HCT116 (cell line): Measurements from ENCODE around the gene SNX3. TPM values are rescaled to one million over a fixed set of nuclear protein-coding genes. Genes with fewer than 3 reads are reported as not detected.

Experiments
- ATAC-seq: fragments of 200-7000 bp; cut with Tn5 transposase; 2 replicates; pipeline ENCODE4 v1.9.1; 2020; ENCODE audit warnings: mild to moderate bottlenecking, moderate library complexity
- BruUV-seq: library from RNA; stranded (reverse); fragments of 400-500 nt; replicated peaks from 2 replicates; lab custom pipeline; 2021; lab: Mats Ljungman, UMichigan
- CTCF ChIA-PET: fragments of 300-600 bp; sonication (Branson Sonifier 250); formaldehyde crosslinking; loops from one replicate; lab custom pipeline; 2021; ENCODE audit warnings: antibody characterized with exemption; lab: Charles Lee
- POLR2A ChIA-PET: fragments of 300-600, 350-600 bp; sonication (Branson Sonifier 250); formaldehyde crosslinking; loops from one replicate; lab custom pipeline; 2021; ENCODE audit warnings: antibody characterized with exemption; lab: Charles Lee
- RAD21 ChIA-PET, 2 experiments: fragments of 300-600 bp; sonication (Branson Sonifier 250); formaldehyde crosslinking; loops; one replicate each; lab custom pipeline; 2023; ENCODE audit warnings: low total read pairs in 2 of 2; ENCODE audit not compliant: uncharacterized antibody in 2 of 2, unreplicated experiment in 2 of 2, low non-redundant PET in 1 of 2; lab: Charles Lee
- DNase-seq: peaks from one replicate; pipeline ENCODE4 v3.0.0-alpha.2; 2010; ENCODE audit warnings: low read depth, low spot score
- H2AFZ ChIP-seq: fragments of 200-600 bp; shearing (Covaris generic), sonication (generic); 2 replicates; pipeline ENCODE4 v1.6.1; 2017; ENCODE audit warnings: low read depth, mixed run types, mixed read lengths, antibody characterized with exemption, low read length; ENCODE audit not compliant: poor library complexity, severe bottlenecking
- H3K27ac ChIP-seq: 2 replicates; pipeline ENCODE4 v1.5.1; 2012; ENCODE audit warnings: low read depth, low read length
- H3K27me3 ChIP-seq: fragments of 200-600 bp; sonication (generic); 2 replicates; pipeline ENCODE4 v1.6.1; 2016; ENCODE audit warnings: mixed run types, low read length, mixed read lengths; ENCODE audit not compliant: insufficient read depth
- H3K36me3 ChIP-seq, 2 experiments: fragments of 200-500 bp in 1 of 2; fragments of 200-600 bp in 1 of 2; sonication (Bioruptor generic) in 1 of 2; sonication (generic) in 1 of 2; 2 replicates each; pipeline versions ENCODE4 v1.5.1 to v1.6.1; 2014 to 2016; ENCODE audit warnings: low read length in 2 of 2, inconsistent platforms in 1 of 2, mixed read lengths in 1 of 2, mixed run types in 1 of 2; ENCODE audit not compliant: insufficient read depth in 2 of 2, control insufficient read depth in 1 of 2
- H3K4me1 ChIP-seq, 2 experiments: fragments of 200-600 bp in 1 of 2; sonication (generic) in 1 of 2; 2 replicates each; pipeline versions ENCODE4 v1.5.1 to v1.6.1; 2012 to 2017; ENCODE audit warnings: low read length in 2 of 2, inconsistent platforms in 1 of 2, mild to moderate bottlenecking in 1 of 2, mixed read lengths in 1 of 2, mixed run types in 1 of 2, moderate library complexity in 1 of 2; ENCODE audit not compliant: insufficient read depth in 2 of 2, control insufficient read depth in 1 of 2
- H3K4me2 ChIP-seq: fragments of 200-600 bp; sonication (generic); 2 replicates; pipeline ENCODE4 v1.6.1; 2017; ENCODE audit warnings: mixed run types, low read length, mixed read lengths
- H3K4me3 ChIP-seq, 2 experiments: fragments of 200-600 bp in 1 of 2; sonication (generic) in 1 of 2; replicated peaks in 1 of 2; 2 replicates each; pipeline ENCODE4 v1.5.1; 2011 to 2016; ENCODE audit warnings: low read length in 2 of 2, control low read depth in 1 of 2, low read depth in 1 of 2, mild to moderate bottlenecking in 1 of 2, mixed read lengths in 1 of 2, mixed run types in 1 of 2
- H3K79me2 ChIP-seq: fragments of 200-600 bp; sonication (generic); 2 replicates; pipeline ENCODE4 v1.6.1; 2017; ENCODE audit warnings: mild to moderate bottlenecking, mixed run types, low read length, moderate library complexity, mixed read lengths; ENCODE audit not compliant: insufficient read depth
- H3K9ac ChIP-seq: fragments of 200-600 bp; sonication (generic); 2 replicates; pipeline ENCODE4 v1.6.1; 2016; ENCODE audit warnings: low read length, mixed read lengths
- H3K9me2 ChIP-seq: fragments of 200-600 bp; sonication (generic), shearing (Covaris generic); 2 replicates; pipeline ENCODE4 v1.6.1; 2017; ENCODE audit warnings: mixed run types, mild to moderate bottlenecking, moderate library complexity; ENCODE audit not compliant: insufficient read depth
- H3K9me3 ChIP-seq, 2 experiments: fragments of 200-500 bp in 1 of 2; fragments of 200-600 bp in 1 of 2; sonication (Bioruptor generic) in 1 of 2; sonication (generic) in 1 of 2; 2 replicates each; pipeline ENCODE4 v1.6.1; 2014 to 2017; ENCODE audit warnings: low read length in 2 of 2, mixed read lengths in 2 of 2, inconsistent platforms in 1 of 2, low read depth in 1 of 2, mild to moderate bottlenecking in 1 of 2, mixed run types in 1 of 2, moderate library complexity in 1 of 2; ENCODE audit not compliant: control insufficient read depth in 1 of 2, insufficient read depth in 1 of 2
- H4K20me1 ChIP-seq: fragments of 200-600 bp; sonication (generic), shearing (Covaris generic); 2 replicates; pipeline ENCODE4 v1.6.1; 2017; ENCODE audit warnings: mixed run types, mild to moderate bottlenecking, moderate library complexity; ENCODE audit not compliant: insufficient read depth
- CTCF ChIP-seq, 3 experiments: fragments of 200-600 bp in 1 of 3; sonication (generic) in 1 of 3; IDR thresholded peaks in 2 of 3; conservative IDR thresholded peaks in 1 of 3; 2 replicates each; pipeline ENCODE4 v1.5.1; 2012 to 2017; ENCODE audit warnings: low read depth in 2 of 3, low read length in 2 of 3, antibody characterized with exemption in 1 of 3, borderline replicate concordance in 1 of 3, control low read depth in 1 of 3, mild to moderate bottlenecking in 1 of 3, mixed read lengths in 1 of 3, mixed run types in 1 of 3, moderate library complexity in 1 of 3; ENCODE audit not compliant: insufficient read depth in 1 of 3
- EGR1 ChIP-seq: IDR thresholded peaks from 2 replicates; pipeline ENCODE4 v1.6.1; 2012; ENCODE audit warnings: low read depth
- EZH2 ChIP-seq: fragments of 200-600 bp; sonication (generic); IDR thresholded peaks from 2 replicates; pipeline ENCODE4 v1.6.1; 2017; ENCODE audit warnings: antibody characterized with exemption, mixed run types
- POLR2A ChIP-seq: IDR thresholded peaks from 2 replicates; pipeline ENCODE4 v1.7.0; 2011; ENCODE audit warnings: borderline replicate concordance; ENCODE audit not compliant: insufficient read depth, insufficient read length; ENCODE audit errors: extremely low read depth
- POLR2AphosphoS5 ChIP-seq: IDR thresholded peaks from 2 replicates; pipeline ENCODE4 v1.6.1; 2011; ENCODE audit warnings: mild to moderate bottlenecking, low read depth, low read length, moderate library complexity
- RAD21 ChIP-seq: IDR thresholded peaks from 2 replicates; pipeline ENCODE4 v1.6.1; 2012; ENCODE audit warnings: low read depth, mild to moderate bottlenecking
- REST ChIP-seq: IDR thresholded peaks from 2 replicates; pipeline ENCODE4 v1.6.1; 2012; ENCODE audit warnings: low read depth
- SIN3A ChIP-seq: IDR thresholded peaks from 2 replicates; pipeline ENCODE4 v1.6.1; 2012; ENCODE audit warnings: low read depth
- SRF ChIP-seq: IDR thresholded peaks from 2 replicates; pipeline ENCODE4 v1.6.1; 2012; ENCODE audit warnings: low read depth
- TCF7L2 ChIP-seq: IDR thresholded peaks from 2 replicates; pipeline ENCODE4 v1.7.0; 2011; ENCODE audit warnings: borderline replicate concordance, inconsistent platforms; ENCODE audit not compliant: insufficient read depth, insufficient read length; ENCODE audit errors: extremely low read depth
- ZFX ChIP-seq: fragments of 450-650 bp; IDR thresholded peaks from 2 replicates; pipeline ENCODE4 v1.6.1; 2017
- ZNF274 ChIP-seq: fragments of 200-500 bp; sonication (Bioruptor generic); IDR thresholded peaks from 2 replicates; pipeline ENCODE4 v1.6.1; 2014; ENCODE audit warnings: mild to moderate bottlenecking, low read depth, low read length, inconsistent platforms
- intact Hi-C: fragments of 100-400 bp; cut with micrococcal nuclease; formaldehyde crosslinking; loops from 2 replicates; pipeline ENCODE4 v1.10.0; 2022
- total RNA-seq: library from RNA; stranded (reverse); gene quantifications from one replicate; pipeline ENCODE4 v1.2.1, GENCODE V29; 2021; ENCODE audit not compliant: unreplicated experiment
- TF ChIP-seq, protein P1 (sequence below): IDR thresholded peaks from 2 replicates; pipeline ENCODE4 v1.6.1; 2011; ENCODE audit warnings: mild to moderate bottlenecking, low read length, moderate library complexity; ENCODE audit not compliant: insufficient replicate concordance; ENCODE audit errors: extremely low read depth
- TF ChIP-seq, protein P2 (sequence below): IDR thresholded peaks from 2 replicates; pipeline ENCODE4 v1.6.1; 2012

The SNX3 gene
- total RNA-seq, 1 experiment from 2014 or later, result 111 TPM

GRCh38 chr6:108193835-108194234 is 67.0 kb downstream of the SNX3 start:
- no peaks in the 10 kb centered on the region for H4K20me1 ChIP-seq
- DNase-seq (no peak), ATAC-seq (no peak)
- H3K27me3 ChIP-seq, result no peaks in the 10 kb centered on the region
- no peaks in the 10 kb centered on the region for H3K36me3 ChIP-seq
- no peaks in the 10 kb centered on the region for H3K9me3 ChIP-seq
- H3K9ac ChIP-seq, result no peak overlapping the region
- ChIA-PET POLR2A (no interaction called here), RAD21 (no interaction called here), CTCF (no interaction called here)
- no peaks in the 10 kb centered on the region for H3K9me2 ChIP-seq
- H3K4me2 ChIP-seq, result no peak overlapping the region
- TF ChIP-seq TCF7L2 (no peak), SIN3A (no peak), SRF (no peak), EZH2 (no peak), POLR2A (no peak), ZFX (no peak), REST (no peak)
- no peak overlapping the region for H3K4me3 ChIP-seq
- H2AFZ ChIP-seq, result no peak overlapping the region
- no peaks in the 10 kb centered on the region for H3K79me2 ChIP-seq
- intact Hi-C loops, result no loop called here
- no peaks in the 10 kb centered on the region for H3K4me1 ChIP-seq
- no TSS peak for BruUV-seq
- H3K27ac ChIP-seq, result no peak overlapping the region

- no peaks in the 10 kb centered on the region for H3K79me2 ChIP-seq
- H3K4me1 ChIP-seq, result no peaks in the 10 kb centered on the region
- RAD21 ChIA-PET, result no interaction called here
- POLR2A ChIA-PET, result no interaction called here
- DNase-seq (no peak), ATAC-seq (no peak)
- H3K9ac ChIP-seq, result no peak overlapping the region
- H3K36me3 ChIP-seq, result no peaks in the 10 kb centered on the region
- no peaks in the 10 kb centered on the region for H4K20me1 ChIP-seq
- H3K27ac ChIP-seq, result no peak overlapping the region
- CTCF ChIA-PET, result no interaction called here
- BruUV-seq, result no TSS peak
- no peak overlapping the region for H3K4me3 ChIP-seq
- H3K4me2 ChIP-seq, result no peak overlapping the region
- intact Hi-C loops, result no loop called here
- H2AFZ ChIP-seq, result no peak overlapping the region
- H3K27me3 ChIP-seq, result no peaks in the 10 kb centered on the region
- H3K9me3 ChIP-seq, result no peaks in the 10 kb centered on the region
- H3K9me2 ChIP-seq, result no peaks in the 10 kb centered on the region
- TF ChIP-seq EGR1 (no peak), POLR2AphosphoS5 (no peak), SIN3A (no peak), RAD21 (no peak), CTCF (IDR thresholded peaks at IDR 0.05 in 2 of 3, conservative IDR thresholded peaks at IDR 0.05 in 1 of 3; ENCODE audit: borderline replicate concordance in 1 of 3, insufficient read depth in 1 of 3, low read depth in 2 of 3, low read length in 2 of 3) (no peak), ZNF274 (no peak), SRF (no peak)
- TF ChIP-seq, protein P1, sequence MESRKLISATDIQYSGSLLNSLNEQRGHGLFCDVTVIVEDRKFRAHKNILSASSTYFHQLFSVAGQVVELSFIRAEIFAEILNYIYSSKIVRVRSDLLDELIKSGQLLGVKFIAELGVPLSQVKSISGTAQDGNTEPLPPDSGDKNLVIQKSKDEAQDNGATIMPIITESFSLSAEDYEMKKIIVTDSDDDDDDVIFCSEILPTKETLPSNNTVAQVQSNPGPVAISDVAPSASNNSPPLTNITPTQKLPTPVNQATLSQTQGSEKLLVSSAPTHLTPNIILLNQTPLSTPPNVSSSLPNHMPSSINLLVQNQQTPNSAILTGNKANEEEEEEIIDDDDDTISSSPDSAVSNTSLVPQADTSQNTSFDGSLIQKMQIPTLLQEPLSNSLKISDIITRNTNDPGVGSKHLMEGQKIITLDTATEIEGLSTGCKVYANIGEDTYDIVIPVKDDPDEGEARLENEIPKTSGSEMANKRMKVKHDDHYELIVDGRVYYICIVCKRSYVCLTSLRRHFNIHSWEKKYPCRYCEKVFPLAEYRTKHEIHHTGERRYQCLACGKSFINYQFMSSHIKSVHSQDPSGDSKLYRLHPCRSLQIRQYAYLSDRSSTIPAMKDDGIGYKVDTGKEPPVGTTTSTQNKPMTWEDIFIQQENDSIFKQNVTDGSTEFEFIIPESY, result no peak
- TF ChIP-seq, protein P2, sequence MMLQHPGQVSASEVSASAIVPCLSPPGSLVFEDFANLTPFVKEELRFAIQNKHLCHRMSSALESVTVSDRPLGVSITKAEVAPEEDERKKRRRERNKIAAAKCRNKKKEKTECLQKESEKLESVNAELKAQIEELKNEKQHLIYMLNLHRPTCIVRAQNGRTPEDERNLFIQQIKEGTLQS, result no peak
These were observed 67.7 kb downstream of the SNX3 start for GRCh38 chr6:108193131-108193530.
